OCI-LY7 (cell line): ENCODE measurements around the gene NR3C1. TPM values are rescaled to one million over a fixed set of nuclear protein-coding genes. Genes with fewer than 3 reads are reported as not detected.

Experiments
- BruUV-seq: library from RNA; stranded (reverse); fragments of 400-500 nt; replicated peaks from 2 replicates; lab custom pipeline; 2021; lab: Mats Ljungman, UMichigan
- CTCF ChIA-PET: fragments of 300-600 bp; sonication (Branson Sonifier 250); formaldehyde crosslinking; loops from one replicate; lab custom pipeline; 2022; ENCODE audit warnings: antibody characterized with exemption; ENCODE audit not compliant: unreplicated experiment; lab: Charles Lee
- POLR2A ChIA-PET: fragments of 300-600 bp; sonication (Branson Sonifier 250); formaldehyde crosslinking; loops from one replicate; lab custom pipeline; 2022; ENCODE audit warnings: antibody characterized with exemption; lab: Charles Lee
- DNase-seq: peaks from one replicate; pipeline ENCODE4 v3.0.0-alpha.2; 2015; ENCODE audit warnings: low spot score
- H2AFZ ChIP-seq: fragments of 200-600 bp; sonication (generic), shearing (Covaris generic); 2 replicates; pipeline ENCODE4 v1.6.1; 2014; ENCODE audit warnings: mild to moderate bottlenecking, antibody characterized with exemption, low read length, moderate library complexity
- H3K27ac ChIP-seq: fragments of 200-600 bp; sonication (generic); 2 replicates; pipeline ENCODE4 v1.5.1; 2014; ENCODE audit warnings: mixed run types, low read depth, mild to moderate bottlenecking, moderate library complexity, low read length, inconsistent platforms; ENCODE audit not compliant: poor library complexity, severe bottlenecking
- H3K36me3 ChIP-seq: fragments of 200-600 bp; sonication (generic); 2 replicates; pipeline ENCODE4 v1.6.1; 2014; ENCODE audit warnings: mild to moderate bottlenecking, antibody characterized with exemption, low read length, moderate library complexity, mixed read lengths; ENCODE audit not compliant: insufficient read depth
- H3K4me1 ChIP-seq: fragments of 200-600 bp; sonication (generic); 2 replicates; pipeline ENCODE4 v1.5.1; 2014; ENCODE audit warnings: mild to moderate bottlenecking, low read length; ENCODE audit not compliant: insufficient read depth, poor library complexity, severe bottlenecking
- H3K4me2 ChIP-seq: fragments of 200-600 bp; sonication (generic); 2 replicates; pipeline ENCODE4 v1.6.1; 2014; ENCODE audit warnings: mild to moderate bottlenecking, low read length
- H3K4me3 ChIP-seq: fragments of 200-600 bp; sonication (generic); 2 replicates; pipeline ENCODE4 v1.5.1; 2014; ENCODE audit warnings: mild to moderate bottlenecking, low read depth, low read length; ENCODE audit not compliant: poor library complexity, severe bottlenecking
- H3K79me2 ChIP-seq: fragments of 200-600 bp; sonication (generic); 2 replicates; pipeline ENCODE4 v1.6.1; 2016; ENCODE audit warnings: low read depth, mild to moderate bottlenecking, low read length, moderate library complexity, mixed read lengths; ENCODE audit not compliant: insufficient read depth
- H3K9me2 ChIP-seq: fragments of 200-600 bp; sonication (generic); 2 replicates; pipeline ENCODE4 v1.6.1; 2016; ENCODE audit warnings: mild to moderate bottlenecking, low read length, mixed read lengths; ENCODE audit not compliant: insufficient read depth
- H3K9me3 ChIP-seq: fragments of 200-600 bp; sonication (generic); 2 replicates; pipeline ENCODE4 v1.6.1; 2014; ENCODE audit warnings: mild to moderate bottlenecking, mixed run types, low read length, mixed read lengths
- H4K20me1 ChIP-seq: fragments of 200-600 bp; sonication (generic); 2 replicates; pipeline ENCODE4 v1.6.1; 2014; ENCODE audit warnings: mild to moderate bottlenecking, antibody characterized with exemption, low read length, moderate library complexity, mixed read lengths; ENCODE audit not compliant: insufficient read depth
- CTCF ChIP-seq: fragments of 200-600 bp; sonication (generic); conservative IDR thresholded peaks from 2 replicates; pipeline ENCODE4 v1.5.1; 2014; ENCODE audit warnings: mild to moderate bottlenecking, antibody characterized with exemption, low read length, moderate library complexity, mixed read lengths
- EZH2phosphoT487 ChIP-seq: fragments of 200-600 bp; sonication (generic); IDR thresholded peaks from 2 replicates; pipeline ENCODE4 v1.6.1; 2018; ENCODE audit warnings: low read depth, borderline replicate concordance, mild to moderate bottlenecking, mixed run types, antibody characterized with exemption, low read length, moderate library complexity, mixed read lengths
- intact Hi-C: fragments of 100-400 bp; cut with micrococcal nuclease; formaldehyde crosslinking; loops from one replicate; pipeline ENCODE4 v1.10.0; 2022; ENCODE audit not compliant: unreplicated experiment
- total RNA-seq, 2 experiments: library from RNA; depleted of rRNA in 1 of 2; stranded (reverse); fragments of >200 nt in 1 of 2; shearing (Covaris generic) in 1 of 2; gene quantifications; 2 replicates each; pipeline ENCODE4 v1.2.3, GENCODE V29; 2014 to 2022

Gene NR3C1
- total RNA-seq, 2 experiments from 2014 or later, result 45.6 to 106 TPM

GRCh38 chr5:143379606-143380005 is 23.9 kb downstream of the NR3C1 start:
- Histone ChIP-seq H4K20me1 (no peaks in the 10 kb centered on the region; the same call in 1 of the 2 replicates), H3K9me3 (peaks cover 16% of the 10 kb centered on the region; the same call in 1 of the 2 replicates), H3K4me1 (no peaks in the 10 kb centered on the region), H3K4me3 (no peak overlapping the region), H3K36me3 (peaks cover 77% of the 10 kb centered on the region), H3K79me2 (peaks cover 98% of the 10 kb centered on the region), H2AFZ (no peak overlapping the region), H3K4me2 (no peak overlapping the region), H3K27ac (no peak overlapping the region), H3K9me2 (no peaks in the 10 kb centered on the region)
- ChIA-PET CTCF (no interaction called here), POLR2A (interaction anchor here (0.9 to 1.8 kb wide), 3 partner anchors 14 to 577 kb away, joined by 3 to 8 read pairs (median 4); no protein-coding TSS in a partner anchor)
- DNase-seq, result no peak
- TF ChIP-seq EZH2phosphoT487 (no peak), CTCF (no peak)
- intact Hi-C loops, result no loop called here
- no TSS peak for BruUV-seq

- H3K36me3 ChIP-seq, result peaks cover 60% of the 10 kb centered on the region
- no peaks in the 10 kb centered on the region; the same call in 1 of the 2 replicates for H4K20me1 ChIP-seq
- no peak overlapping the region for H3K4me2 ChIP-seq
- no peak for DNase-seq
- H2AFZ ChIP-seq, result no peak overlapping the region
- intact Hi-C loops, result no loop called here
- H3K79me2 ChIP-seq, result peaks cover 99% of the 10 kb centered on the region
- BruUV-seq, result no TSS peak
- no peak overlapping the region for H3K4me3 ChIP-seq
- no peaks in the 10 kb centered on the region; the same call in 1 of the 2 replicates for H3K9me3 ChIP-seq
- H3K27ac ChIP-seq, result no peak overlapping the region
- H3K9me2 ChIP-seq, result no peaks in the 10 kb centered on the region
- no peak for TF ChIP-seq EZH2phosphoT487
- no peak for TF ChIP-seq CTCF
- POLR2A ChIA-PET, result interaction anchor here (0.9 to 1.1 kb wide), 2 partner anchors 16 to 18 kb away, joined by 3 read pairs; no protein-coding TSS in a partner anchor
- no peaks in the 10 kb centered on the region for H3K4me1 ChIP-seq
- CTCF ChIA-PET, result no interaction called here
Measured at GRCh38 chr5:143376911-143377813, 26.3 kb downstream of the NR3C1 start.
